Stimulated activated CD8-positive, alpha-beta memory T cell treated with anti-CD3 and anti-CD28 coated beads, Interleukin-7, amount 100 ng/mL, for 4 hours (primary cell): Measurements from ENCODE around the gene CLN3.
"Not testable (repeated sequence)": the region's sequence is repeated elsewhere in the genome, so short reads cannot be mapped to it uniquely, and the experiment has no call there.

Source experiments
- DNase-seq, 2 donors: peaks; one replicate each; pipeline ENCODE4 v3.0.0-alpha.2; 2020; ENCODE audit warnings: low read depth in 2 of 2

The CLN3 gene

GRCh38 chr16:28491970-28492474 lies at the start of gene CLN3:
Gene CLN3, minus strand, starts transcription at chr16:28492074. Its CDS starts 315 bp downstream, at chr16:28491759.
- peak; percentile 81 to 85 for DNase-seq

- no peak for DNase-seq
These were observed 48.5 kb upstream of the CLN3 start for GRCh38 chr16:28540346-28540745.

DNA sequence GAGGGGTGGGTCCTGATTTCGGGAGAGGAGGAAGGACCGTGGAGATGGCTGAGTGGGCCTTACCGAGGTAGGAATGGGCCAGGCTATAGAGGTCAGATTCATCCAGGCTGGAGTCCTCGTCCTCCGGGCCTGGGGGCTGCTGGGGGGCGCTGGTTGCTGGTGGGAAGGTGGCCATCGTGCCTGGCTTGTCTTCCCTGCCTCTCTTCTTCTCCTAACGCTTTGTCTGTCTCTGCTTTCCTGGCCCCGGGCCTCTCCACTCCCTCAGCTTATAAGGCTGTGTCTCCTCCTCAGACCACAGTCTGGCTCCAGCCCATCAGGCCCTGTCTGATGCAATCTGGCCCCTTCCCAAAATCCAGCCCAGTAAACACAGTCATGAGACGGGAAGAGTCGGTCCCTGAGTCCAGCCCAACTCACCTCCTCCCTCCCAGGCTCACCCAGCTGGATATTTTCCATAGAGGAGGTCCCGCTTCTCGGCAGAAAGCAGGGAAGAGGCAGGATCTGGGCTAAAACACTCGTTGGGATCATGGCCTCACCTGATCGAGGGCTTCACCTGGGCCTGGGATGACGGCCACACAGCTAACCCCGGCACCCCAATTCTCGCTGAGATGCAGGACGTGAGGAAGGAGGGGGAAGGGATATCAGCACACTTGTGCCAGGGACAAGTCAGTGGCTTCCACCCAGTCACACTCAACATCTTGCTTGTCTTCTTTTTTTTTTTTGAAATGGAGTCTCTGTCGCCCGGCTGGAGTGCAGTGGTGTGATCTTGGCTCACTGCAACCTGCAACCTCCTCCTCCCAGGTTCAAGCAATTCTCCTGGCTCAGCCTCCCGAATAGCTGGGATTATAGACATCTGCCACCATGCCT lies 47.1 kb upstream of the CLN3 start, which contains the start of gene NUPR1:
Gene NUPR1 (minus strand): TSS at position 242 of the 864 bp plus-strand sequence. CDS start 67 bp downstream, at position 175.
- no peak for DNase-seq

GRCh38 chr16:28537964-28538732 lies 46.3 kb upstream of the CLN3 start:
- DNase-seq = no peak

DNA sequence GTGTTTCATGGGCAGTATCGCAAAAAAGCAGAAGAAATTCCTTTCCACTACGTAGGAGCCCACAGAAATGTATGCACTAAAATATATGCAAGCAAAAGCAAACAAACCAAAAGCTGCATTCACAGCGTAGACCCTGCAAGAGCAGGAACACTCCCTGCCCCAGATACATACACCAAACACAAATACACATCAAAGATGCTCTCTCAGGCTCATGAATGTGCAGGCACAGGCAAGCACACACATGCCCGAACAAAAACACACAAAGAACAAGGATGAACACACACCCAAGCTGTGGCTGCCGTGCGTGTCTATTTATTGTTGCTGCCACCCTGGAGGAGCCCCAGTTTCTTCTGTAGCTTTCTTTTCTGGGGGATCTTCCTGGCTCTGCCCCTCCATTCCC lies 45.2 kb upstream of the CLN3 start:
- no peak for DNase-seq

DNA sequence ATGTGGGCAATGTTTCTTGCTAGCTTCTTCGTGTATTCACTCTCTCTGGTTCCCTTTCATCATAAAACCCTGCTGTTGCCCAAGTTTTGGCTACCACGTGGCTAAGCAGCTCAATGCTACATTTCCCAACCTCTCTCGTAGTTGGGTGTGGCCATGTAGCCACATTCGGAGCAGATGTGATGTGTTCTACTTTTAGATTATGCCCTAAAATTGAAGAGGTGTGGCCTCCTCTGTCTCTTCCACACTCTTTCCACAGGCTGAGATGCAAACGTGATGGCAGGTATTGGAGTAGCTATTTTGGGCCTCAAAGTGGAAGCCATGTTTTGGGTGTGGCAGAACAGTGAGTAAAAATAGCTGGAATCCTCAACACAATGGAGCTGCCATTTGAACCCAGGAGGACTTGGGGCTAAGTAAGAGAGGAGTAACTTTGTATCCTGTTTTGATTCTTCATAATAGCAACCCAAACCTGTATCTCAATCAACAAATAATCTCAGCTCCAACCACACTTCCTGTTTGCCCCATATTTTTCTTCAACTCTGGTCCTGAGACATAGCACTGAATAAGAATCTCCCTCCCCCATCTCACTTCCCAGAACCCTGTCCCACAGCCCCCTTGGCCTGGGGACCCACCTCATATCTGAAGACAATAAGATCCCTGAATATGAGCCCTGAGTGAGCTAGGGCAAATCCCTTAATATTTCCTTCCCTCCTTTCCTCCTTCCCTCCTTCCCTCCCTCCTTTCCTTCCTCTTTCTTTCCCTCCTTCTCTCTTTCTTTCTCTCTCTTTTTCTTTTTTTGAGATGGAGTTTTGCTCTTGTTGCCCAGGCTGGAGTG lies 42.9 kb upstream of the CLN3 start:
- no peak for DNase-seq

DNA sequence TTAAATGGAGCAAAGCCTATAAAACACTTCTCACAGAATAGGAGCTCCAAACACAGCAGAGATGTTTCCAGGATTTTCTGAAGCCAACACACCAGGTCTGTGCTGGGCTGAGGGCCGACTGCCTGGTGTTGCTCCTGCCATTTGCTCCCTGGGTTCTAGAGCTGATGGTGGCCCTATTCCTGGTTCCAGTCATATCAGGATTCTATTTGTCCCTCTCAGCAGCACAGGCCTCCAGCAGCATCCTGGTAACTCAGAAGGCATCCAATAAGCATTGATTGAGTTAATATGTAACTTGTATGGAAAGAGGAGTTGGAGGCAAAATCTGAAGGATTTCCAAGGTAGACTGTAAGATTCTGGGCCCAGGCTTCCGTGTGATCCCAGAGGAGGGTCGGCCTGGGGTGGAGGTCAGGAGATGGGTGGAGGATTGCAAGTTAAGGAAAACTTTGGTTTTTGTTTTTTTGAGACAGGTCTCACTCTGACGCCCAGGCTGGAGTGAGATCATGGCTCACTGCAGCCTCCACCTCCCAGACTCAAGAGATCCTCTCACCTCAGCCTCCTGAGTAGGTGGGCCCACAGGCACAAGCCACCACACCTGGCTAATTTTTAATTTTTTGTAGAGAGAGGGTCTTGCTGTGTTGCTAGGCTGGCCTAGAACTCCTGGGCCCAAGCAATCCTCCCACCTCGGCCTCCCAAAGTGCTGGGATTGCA lies 41.2 kb upstream of the CLN3 start:
- no peak for DNase-seq

DNA sequence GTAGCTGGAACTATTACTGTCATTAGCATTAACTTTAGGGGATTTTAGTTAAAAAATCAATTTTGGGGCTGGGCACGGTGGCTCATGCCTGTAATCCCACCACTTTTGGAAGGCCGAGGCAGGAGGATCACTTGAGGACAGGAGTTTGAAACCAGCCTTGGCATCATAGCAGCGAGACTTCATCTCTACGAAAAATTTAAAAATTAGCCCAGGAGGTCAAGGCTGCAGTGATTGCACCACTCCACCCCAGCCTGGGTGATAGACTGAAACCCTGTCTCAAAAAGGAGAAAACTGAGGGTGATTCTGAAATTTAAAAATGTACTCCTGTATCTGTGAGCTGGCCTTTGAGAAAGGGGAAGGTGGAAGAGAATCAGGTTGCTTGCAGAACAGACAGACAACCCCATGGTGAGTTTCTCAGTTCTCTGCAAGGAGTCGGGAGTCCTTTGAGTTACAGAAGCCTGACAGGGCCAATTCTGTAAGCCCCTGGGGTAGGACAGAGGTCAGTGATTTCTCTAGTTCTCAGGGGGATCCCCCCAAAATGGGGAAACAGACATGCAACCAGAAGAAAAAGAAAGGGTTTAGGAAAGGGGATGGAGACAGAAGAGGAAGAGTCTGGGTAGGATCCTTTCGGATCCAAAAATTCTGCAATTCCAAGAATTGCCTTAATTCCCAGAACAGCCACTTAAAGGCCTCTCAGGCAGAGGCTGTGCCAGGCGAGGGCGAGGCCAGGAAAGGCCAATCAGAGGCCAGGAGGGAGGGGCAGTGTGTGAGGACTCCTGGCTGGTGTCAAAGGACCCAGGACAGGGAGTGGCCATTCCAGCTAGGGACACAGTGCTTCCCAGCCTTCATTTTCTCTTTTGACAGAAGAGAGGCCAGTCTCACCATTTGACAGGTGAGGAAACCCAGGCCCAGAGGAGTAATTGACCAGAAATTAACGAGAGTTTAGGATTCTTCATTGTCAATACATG lies 40.2 kb upstream of the CLN3 start:
- DNase-seq = no peak

- no peak for DNase-seq
These were observed 37.2 kb upstream of the CLN3 start for GRCh38 chr16:28529124-28529523.

DNA sequence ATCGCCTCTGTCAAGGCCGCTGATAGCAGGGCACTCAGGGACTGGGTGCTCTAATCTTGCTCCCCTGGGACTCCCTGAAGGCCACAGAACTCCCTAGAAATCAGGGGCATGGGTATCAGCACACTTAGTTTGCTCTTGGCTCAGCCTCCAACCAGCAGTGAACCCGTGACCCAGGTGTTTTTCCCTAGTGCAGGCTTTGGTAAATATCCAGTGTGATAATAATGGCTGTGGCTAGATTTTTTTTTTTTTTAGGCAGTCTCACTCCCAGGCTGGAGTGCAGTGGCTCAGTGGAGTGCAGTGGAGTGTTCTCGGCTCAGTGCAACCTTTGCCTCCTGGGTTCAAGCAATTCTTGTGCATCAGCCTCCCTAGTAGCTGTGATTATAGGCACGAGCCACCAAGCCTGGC lies 36.6 kb upstream of the CLN3 start:
- no peak for DNase-seq

DNA sequence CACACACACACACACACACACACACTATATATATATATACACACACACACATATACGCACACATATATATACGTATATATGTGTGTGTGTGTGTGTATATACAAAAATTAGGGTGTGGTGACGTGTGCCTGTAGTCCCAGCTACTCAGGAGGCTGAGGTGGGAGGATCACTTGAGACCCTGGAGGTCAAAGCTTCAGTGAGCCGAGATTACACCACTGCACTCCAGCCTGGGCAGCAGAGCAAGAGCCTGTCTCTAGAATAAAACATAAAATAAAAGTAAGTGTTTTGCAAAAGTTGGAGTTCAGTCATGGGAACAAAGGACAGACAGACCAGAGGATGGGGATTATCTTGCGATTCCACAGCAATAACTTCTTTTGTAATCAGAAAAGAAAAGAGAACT lies 36.1 kb upstream of the CLN3 start:
- DNase-seq = no peak

- DNase-seq = not testable (repeated sequence)
These were observed 35.4 kb upstream of the CLN3 start for GRCh38 chr16:28527100-28527785.

- DNase-seq = no peak
These were observed 34.6 kb upstream of the CLN3 start for GRCh38 chr16:28526201-28527099.

DNA sequence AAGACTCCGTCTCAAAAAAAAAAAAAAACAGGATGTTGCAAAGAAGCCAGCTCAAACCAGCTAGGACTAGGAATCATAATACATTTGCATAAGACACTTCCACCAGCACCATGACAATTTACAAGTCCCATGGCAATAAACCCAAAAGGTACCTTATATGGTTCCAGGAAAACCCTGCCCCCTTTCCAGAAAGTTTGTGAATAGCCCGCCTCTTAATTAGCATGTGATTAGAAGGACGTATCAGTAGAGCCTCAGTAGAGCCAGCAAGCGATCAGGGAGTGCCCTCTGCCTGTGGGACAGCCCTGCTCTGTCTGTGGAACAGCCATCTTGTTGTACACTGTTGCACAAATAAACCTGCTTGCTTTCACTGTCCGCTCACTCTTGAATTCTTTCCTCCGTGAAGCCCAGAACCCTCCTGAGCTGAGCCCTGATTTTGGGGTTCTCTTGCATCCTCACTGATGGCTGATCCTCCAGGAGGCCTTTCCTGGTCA lies 32.9 kb upstream of the CLN3 start:
- no peak for DNase-seq

DNA sequence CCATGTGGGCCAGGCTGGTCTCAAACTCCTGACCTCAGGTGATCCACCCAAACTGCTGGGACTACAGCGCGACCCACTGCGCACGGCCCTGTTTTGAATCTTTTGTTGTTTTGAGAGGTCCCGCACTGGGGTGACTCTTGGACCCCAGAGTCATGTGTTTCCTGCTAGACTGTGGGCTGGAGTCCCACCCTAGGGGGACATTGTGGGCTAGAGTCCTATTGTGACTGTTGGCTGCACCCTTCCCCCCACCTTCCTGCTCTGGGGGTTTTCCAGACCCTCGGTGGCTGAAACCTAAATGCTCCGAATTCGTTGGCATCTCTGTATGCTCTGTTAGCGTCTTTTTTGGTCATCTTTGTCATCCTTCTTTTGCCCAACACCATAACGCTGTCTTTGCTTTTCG lies 30.9 kb upstream of the CLN3 start:
- no peak for DNase-seq

- DNase-seq = no peak
These were observed 29.6 kb upstream of the CLN3 start for GRCh38 chr16:28521436-28521835.

DNA sequence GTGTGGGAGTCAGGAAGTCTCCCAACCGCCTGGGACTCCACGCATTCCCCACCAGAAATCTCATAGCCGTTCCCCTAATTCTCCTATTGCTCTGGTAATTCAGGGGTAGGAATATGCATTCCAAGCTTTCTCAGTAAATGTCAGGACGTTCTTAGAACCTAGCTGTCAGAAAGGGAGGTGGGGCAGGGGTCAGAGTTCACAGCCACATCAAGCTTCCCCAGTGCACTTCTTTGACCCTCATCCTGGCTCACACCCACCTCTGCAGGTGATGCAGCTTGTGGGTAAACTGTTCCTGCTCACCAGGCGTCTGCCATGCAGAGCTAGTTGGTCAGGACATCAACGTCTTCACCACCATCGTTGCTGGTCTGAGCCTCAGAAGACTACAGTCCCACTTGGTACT lies 28.8 kb upstream of the CLN3 start:
- DNase-seq = no peak

GRCh38 chr16:28514246-28514645 lies 22.4 kb upstream of the CLN3 start:
- no peak for DNase-seq
